Measurements from ENCODE around the gene DLL3. TPM values are rescaled to one million over a fixed set of nuclear protein-coding genes. Genes with fewer than 3 reads are reported as not detected.

Gene DLL3
- total RNA-seq, 1 donor from 2014 or later, result not detected

GRCh38 chr19:39497701-39497995 is 1.1 kb upstream of the DLL3 start:
- Histone ChIP-seq H3K4me3 (peak overlapping the region in 1 of 2 donors; percentile 16), H3K27ac (no peak overlapping the region), H3K27me3 (peaks cover 4% of the 10 kb centered on the region), H3K9me3 (no peaks in the 10 kb centered on the region), H3K4me1 (peaks cover 20% of the 10 kb centered on the region), H3K36me3 (no peaks in the 10 kb centered on the region)
- TF ChIP-seq CTCF (IDR thresholded peaks at IDR 0.05) (no peak), POLR2A (IDR thresholded peaks at IDR 0.05) (no peak), POLR2AphosphoS5 (IDR thresholded peaks at IDR 0.05; ENCODE audit: insufficient read depth in 1 of 2, low read depth in 1 of 2) (no peak)
- no peak for DNase-seq (ENCODE audit: extremely low spot score in 2 of 2)
- intact Hi-C loops (cut with DNase I), result no loop called here

- peaks cover 4% of the 10 kb centered on the region for H3K27me3 ChIP-seq
Observed at GRCh38 chr19:39497996-39498797, 550 bp upstream of the DLL3 start.

GRCh38 chr19:39499932-39500331 is 1.2 kb downstream of the DLL3 start:
- TF ChIP-seq POLR2A (IDR thresholded peaks at IDR 0.05) (no peak), CTCF (IDR thresholded peaks at IDR 0.05) (no peak), POLR2AphosphoS5 (IDR thresholded peaks at IDR 0.05; ENCODE audit: insufficient read depth in 1 of 2, low read depth in 1 of 2) (no peak)
- Histone ChIP-seq H3K4me3 (no peak overlapping the region), H3K9me3 (no peaks in the 10 kb centered on the region), H3K27me3 (peaks cover 4% of the 10 kb centered on the region), H3K27ac (no peak overlapping the region), H3K36me3 (no peaks in the 10 kb centered on the region), H3K4me1 (peaks cover 25% of the 10 kb centered on the region)
- intact Hi-C loops (cut with DNase I), result no loop called here
- no peak for DNase-seq (ENCODE audit: extremely low spot score in 2 of 2)

More at GRCh38 chr19:39497996-39498797, 550 bp upstream of the DLL3 start:
- Histone ChIP-seq H3K4me1 (peaks cover 25% of the 10 kb centered on the region), H3K27ac (no peak overlapping the region), H3K4me3 (peak overlapping the region in 1 of 2 donors; percentile 16), H3K9me3 (no peaks in the 10 kb centered on the region), H3K36me3 (no peaks in the 10 kb centered on the region)
- intact Hi-C loops (cut with DNase I), result no loop called here
- TF ChIP-seq POLR2AphosphoS5 (IDR thresholded peaks at IDR 0.05; ENCODE audit: insufficient read depth in 1 of 2, low read depth in 1 of 2) (no peak), POLR2A (IDR thresholded peaks at IDR 0.05) (no peak), CTCF (IDR thresholded peaks at IDR 0.05) (no peak)
- DNase-seq (ENCODE audit: extremely low spot score in 2 of 2), result no peak

- H3K9me3 ChIP-seq, result no peaks in the 10 kb centered on the region
- H3K36me3 ChIP-seq, result no peaks in the 10 kb centered on the region
- peaks cover 4% of the 10 kb centered on the region for H3K27me3 ChIP-seq
- no peak for DNase-seq (ENCODE audit: extremely low spot score in 2 of 2)
- H3K4me1 ChIP-seq, result peaks cover 25% of the 10 kb centered on the region
- H3K4me3 ChIP-seq, result no peak overlapping the region
- H3K27ac ChIP-seq, result no peak overlapping the region
- no peak for TF ChIP-seq POLR2A (IDR thresholded peaks at IDR 0.05)
- no peak for TF ChIP-seq POLR2AphosphoS5 (IDR thresholded peaks at IDR 0.05; ENCODE audit: insufficient read depth in 1 of 2, low read depth in 1 of 2)
- intact Hi-C loops (cut with DNase I), result no loop called here
Observed at GRCh38 chr19:39500543-39500942, 1.8 kb downstream of the DLL3 start.

- intact Hi-C loops (cut with DNase I), result no loop called here
- H3K27ac ChIP-seq, result no peak overlapping the region
- TF ChIP-seq CTCF (IDR thresholded peaks at IDR 0.05) (no peak), POLR2A (IDR thresholded peaks at IDR 0.05) (no peak), POLR2AphosphoS5 (IDR thresholded peaks at IDR 0.05; ENCODE audit: insufficient read depth in 1 of 2, low read depth in 1 of 2) (no peak)
Observed at GRCh38 chr19:39501340-39501739, 2.6 kb downstream of the DLL3 start.

More at GRCh38 chr19:39501340-39501739, 2.6 kb downstream of the DLL3 start:
- H3K4me1 ChIP-seq, result peaks cover 25% of the 10 kb centered on the region
- H3K4me3 ChIP-seq, result no peak overlapping the region
- no peaks in the 10 kb centered on the region for H3K36me3 ChIP-seq
- peaks cover 4% of the 10 kb centered on the region for H3K27me3 ChIP-seq
- DNase-seq (ENCODE audit: extremely low spot score in 2 of 2), result no peak
- no peaks in the 10 kb centered on the region for H3K9me3 ChIP-seq
